Retina (tissue), 1 donor: ENCODE results near the gene RXRA.
A peak's percentile ranks its signal among the peaks of the same experiment; 100 is the strongest.

ENCODE experiments used
- DNase-seq: peaks from one replicate; pipeline ENCODE4 v3.0.0-alpha.2; 2016

The RXRA gene

DNA sequence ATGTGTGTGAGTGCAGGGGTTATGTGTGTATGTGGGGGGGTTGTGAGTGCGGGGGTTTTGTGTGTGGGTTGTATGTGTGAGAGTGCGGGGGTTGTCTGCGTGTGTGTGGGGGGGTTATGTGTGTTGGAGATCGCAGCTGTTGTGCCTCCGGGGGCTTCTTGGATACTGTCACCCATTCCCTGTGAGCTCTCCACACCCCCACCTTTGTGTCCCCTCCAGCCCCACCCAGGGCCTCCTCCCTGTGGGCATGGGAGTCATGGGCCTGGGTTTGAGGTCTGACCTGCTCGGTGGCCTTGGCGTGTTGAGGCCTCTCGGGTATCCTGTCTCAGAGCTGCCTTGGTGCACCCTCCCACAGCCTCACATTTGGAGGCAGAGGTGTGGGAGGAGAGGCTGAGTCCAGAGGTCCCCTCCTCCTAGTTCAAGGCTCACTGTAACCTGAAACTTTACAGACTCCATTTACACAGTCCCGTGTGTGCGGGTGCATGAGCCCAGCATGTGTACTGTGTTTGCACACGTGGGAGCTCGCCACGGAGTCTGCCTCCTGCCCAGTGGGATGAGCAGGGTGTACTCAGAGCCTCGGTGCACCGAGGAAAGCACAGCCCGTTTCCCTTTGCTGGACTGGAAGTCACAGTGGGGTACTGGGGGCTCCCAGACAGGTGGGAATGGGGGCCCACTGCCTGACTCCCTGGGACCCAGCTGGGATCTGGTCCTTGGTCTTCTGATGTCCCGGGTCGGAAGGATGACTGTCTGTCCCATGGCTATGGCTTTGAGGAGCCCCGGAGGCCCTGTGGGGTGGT lies 43.4 kb downstream of the RXRA start:
- DNase-seq: no peak

- no peak for DNase-seq
Observed at GRCh38 chr9:134370213-134370492, 43.9 kb downstream of the RXRA start.

DNA sequence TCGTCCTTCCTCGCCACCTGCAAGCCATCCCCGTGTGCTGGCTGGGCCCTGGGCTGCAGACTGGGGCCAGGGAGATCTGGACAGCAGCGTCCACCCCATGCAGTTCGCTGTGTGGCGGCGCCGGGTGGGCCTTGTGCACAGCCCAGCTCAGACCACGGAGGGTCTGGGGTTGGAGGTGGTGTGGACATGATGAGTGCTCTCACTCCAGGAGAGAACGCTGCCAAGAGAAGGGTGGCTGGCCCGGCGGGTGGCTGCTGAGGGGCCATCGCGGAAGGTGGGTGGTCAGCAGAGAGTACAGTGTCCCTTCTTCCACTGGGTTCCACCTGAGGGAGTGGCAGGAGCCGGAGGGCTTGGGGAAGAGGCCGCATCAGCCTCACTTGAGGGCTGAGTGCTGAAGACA lies 44.4 kb downstream of the RXRA start:
- no peak for DNase-seq

GRCh38 chr9:134371731-134372130 lies 45.5 kb downstream of the RXRA start:
- DNase-seq: no peak

GRCh38 chr9:134372581-134373267 lies 46.5 kb downstream of the RXRA start:
- DNase-seq: no peak

- no peak for DNase-seq
Observed at GRCh38 chr9:134373269-134373668, 47.0 kb downstream of the RXRA start.

GRCh38 chr9:134373953-134374300 lies 47.7 kb downstream of the RXRA start:
- DNase-seq: no peak

GRCh38 chr9:134374301-134375010 lies 48.2 kb downstream of the RXRA start:
- DNase-seq: no peak

GRCh38 chr9:134375011-134375390 lies 48.7 kb downstream of the RXRA start:
- no peak for DNase-seq

GRCh38 chr9:134375430-134376385 lies 49.5 kb downstream of the RXRA start:
- peak; percentile 72 for DNase-seq

- peak; percentile 54 for DNase-seq
Observed at GRCh38 chr9:134376386-134377142, 50.3 kb downstream of the RXRA start.

- DNase-seq: no peak
Observed at GRCh38 chr9:134377143-134377484, 50.9 kb downstream of the RXRA start.

GRCh38 chr9:134377976-134378375 lies 51.7 kb downstream of the RXRA start:
- DNase-seq: no peak

- DNase-seq: peak; percentile 60
Observed at GRCh38 chr9:134378901-134379338, 52.7 kb downstream of the RXRA start.

GRCh38 chr9:134379831-134380365 lies 53.6 kb downstream of the RXRA start:
- no peak for DNase-seq

GRCh38 chr9:134380542-134381271 lies 54.5 kb downstream of the RXRA start:
- DNase-seq: no peak

GRCh38 chr9:134381272-134381661 lies 55.0 kb downstream of the RXRA start:
- no peak for DNase-seq

DNA sequence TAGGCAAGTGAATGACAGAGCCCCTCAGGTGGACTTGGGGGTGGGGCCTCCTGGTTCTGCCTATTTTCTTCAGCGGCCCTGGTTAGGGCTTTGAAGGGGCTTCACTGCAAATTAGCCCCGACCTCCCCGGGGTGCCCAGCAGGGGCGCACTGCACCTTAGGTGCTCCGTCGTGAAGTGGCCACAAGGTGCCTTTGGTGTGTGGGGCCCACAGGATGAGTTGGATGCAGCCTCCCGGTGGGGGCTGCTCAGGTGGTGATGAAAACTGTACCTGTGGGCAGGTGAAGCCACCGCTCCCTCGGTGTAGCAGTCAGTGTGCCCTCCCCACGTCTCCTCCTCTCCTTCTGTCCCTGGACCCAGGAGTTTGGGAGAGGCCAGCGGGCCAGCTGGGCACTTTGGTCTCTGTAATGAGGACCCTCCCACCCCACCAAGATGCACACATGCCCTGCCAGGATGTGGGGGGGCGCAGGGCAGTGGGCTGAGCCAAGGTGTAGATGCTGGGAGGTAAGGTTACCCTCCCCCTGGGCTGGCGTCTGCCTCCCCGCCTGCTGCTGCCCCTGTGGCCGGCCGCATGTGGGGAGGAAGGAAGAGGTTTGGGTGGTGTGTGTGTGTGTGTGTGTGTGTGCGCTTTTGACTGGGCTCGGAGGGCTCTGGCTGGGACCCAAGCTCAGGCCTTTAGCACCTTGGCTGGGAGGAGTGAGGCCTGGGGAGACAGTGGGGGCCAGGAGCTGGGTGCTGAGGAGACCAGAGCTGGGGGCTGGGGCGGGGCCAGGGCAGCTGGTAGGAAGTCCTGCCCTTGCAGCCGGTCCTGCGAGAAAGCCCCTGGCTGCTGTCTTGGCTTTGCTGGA lies 55.6 kb downstream of the RXRA start:
- no peak for DNase-seq

GRCh38 chr9:134382733-134383132 lies 56.5 kb downstream of the RXRA start:
- no peak for DNase-seq

DNA sequence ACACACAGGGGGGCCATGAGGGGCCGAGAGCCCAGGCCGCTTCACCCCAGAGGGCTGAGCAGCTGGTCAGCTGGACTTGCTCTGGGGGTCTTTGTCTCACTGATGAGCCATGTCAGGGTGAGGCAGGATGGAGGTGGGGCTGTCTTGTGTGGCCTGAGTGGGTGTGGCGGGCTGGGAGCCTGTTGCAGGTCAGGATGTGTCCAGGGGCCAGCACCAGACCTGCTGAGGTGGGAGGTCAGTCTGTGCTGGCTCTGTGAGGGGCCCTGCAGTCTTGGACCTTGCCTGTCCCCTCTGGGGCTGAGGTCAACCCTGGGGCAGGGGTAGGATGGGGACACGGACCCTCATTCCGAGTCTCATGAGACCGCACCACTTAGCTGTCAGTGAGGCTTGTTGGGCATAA lies 56.9 kb downstream of the RXRA start:
- DNase-seq: no peak
